Stimulated activated naive CD8-positive, alpha-beta T cell treated with anti-CD3 and anti-CD28 coated beads, Interleukin-15, Interleukin-2, amounts not matched to agents 100 U/mL and 50 U/mL, for 24 hours (primary cell): Measurements from ENCODE around the gene ABCF2.
A peak's percentile ranks its signal among the peaks of the same experiment; 100 is the strongest.

ENCODE experiments used
- ATAC-seq: fragments of 150-1000 bp; cut with Tn5 transposase; one replicate; pipeline ENCODE4 v1.10.0; 2021
- DNase-seq: peaks from one replicate; pipeline ENCODE4 v3.0.0; 2021

ABCF2 gene

GRCh38 chr7:151242159-151243044, 15.4 kb upstream of the ABCF2 start:
- no peak for DNase-seq
- ATAC-seq = no peak

DNA sequence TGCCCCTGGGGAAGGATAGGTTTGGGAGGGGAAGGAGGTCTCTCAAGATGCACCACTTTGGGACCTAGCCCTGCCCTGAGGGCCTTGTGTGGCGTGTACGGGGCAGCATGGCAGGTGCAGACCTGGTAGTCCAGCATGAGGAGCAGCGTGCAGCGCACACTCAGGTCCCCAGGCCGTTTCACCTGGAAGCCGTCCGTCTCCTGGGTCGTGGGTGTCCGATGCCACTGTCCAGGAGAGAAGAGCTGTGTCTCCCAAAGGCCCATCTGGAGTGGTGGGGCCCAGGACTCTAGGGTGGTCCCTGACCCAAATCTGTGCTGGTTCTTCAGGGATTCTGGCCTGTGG, 14.7 kb upstream of the ABCF2 start:
- no peak for ATAC-seq
- no peak for DNase-seq

DNA sequence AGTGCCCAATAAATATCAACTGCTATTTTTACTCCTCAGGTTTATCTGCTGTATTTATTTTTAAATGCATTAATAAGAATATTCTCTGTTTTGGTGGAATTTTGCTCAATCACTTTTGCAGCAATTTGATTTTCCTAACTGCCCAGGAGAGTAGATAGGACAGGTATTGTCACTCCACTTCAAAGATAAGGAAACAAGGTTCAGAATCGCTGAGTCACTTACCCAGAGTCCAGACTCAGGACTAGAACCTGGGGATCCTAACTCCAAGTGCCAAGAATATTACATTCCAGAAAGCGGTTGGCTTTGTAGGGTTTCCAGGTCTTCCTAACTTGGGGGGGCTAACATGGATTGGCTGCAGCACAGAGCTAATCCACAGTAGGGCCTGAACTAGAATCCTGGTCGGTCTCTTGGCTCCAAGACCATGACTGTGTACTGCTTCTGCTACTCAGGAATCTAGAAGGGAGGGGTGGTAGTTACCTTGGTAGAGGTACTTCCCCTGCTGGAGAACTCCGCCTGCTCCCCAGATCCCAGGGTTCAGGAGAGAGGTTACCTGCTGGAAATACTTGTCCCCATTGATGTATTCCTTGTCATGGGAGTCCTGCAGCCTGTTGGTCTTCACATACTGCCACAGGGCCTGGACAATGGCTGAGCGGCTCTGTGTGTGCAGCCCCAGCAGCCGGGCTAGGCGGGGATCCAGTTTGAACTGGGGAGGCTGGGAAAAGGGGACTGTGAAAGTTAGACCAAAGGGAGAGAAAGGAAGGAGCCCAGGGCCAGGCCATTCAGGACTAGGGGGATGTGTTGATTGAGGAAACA, 14.1 kb upstream of the ABCF2 start:
- ATAC-seq = no peak

GRCh38 chr7:151240536-151240935, 13.5 kb upstream of the ABCF2 start:
- DNase-seq (no peak), ATAC-seq (no peak)

More for the DNA sequence above, 14.1 kb upstream of the ABCF2 start:
- no peak for DNase-seq

DNA sequence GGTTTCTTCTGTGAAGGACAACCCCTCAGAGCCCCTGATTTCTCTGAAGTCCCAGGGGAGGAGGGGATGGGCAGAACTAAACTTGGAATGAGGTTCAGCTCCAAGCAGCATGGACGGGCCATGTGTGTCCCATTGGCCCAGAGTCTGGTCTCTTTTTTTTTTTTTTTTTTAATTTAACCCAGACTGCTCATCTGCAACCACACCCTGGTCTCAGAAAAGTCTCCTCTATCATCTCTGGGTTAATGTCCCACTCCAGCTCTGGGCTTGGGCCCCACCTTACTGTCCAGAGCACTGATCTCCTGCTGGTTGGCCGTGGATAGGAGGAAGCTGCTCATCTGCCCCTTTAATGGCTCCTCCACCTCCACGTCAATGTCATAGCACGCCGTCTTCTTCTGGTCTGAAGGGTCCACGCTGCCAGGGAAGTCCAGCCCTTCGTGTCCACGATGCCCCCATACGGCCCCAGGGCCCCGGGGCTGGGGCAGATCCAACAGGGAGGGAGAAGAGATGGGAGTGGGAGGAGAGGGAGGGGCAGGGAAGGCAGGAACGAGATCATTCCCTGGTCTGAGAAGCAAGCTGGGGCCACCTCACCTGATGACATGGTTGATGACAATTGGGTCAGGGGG, 12.9 kb upstream of the ABCF2 start:
- DNase-seq = no peak
- ATAC-seq = no peak

DNA sequence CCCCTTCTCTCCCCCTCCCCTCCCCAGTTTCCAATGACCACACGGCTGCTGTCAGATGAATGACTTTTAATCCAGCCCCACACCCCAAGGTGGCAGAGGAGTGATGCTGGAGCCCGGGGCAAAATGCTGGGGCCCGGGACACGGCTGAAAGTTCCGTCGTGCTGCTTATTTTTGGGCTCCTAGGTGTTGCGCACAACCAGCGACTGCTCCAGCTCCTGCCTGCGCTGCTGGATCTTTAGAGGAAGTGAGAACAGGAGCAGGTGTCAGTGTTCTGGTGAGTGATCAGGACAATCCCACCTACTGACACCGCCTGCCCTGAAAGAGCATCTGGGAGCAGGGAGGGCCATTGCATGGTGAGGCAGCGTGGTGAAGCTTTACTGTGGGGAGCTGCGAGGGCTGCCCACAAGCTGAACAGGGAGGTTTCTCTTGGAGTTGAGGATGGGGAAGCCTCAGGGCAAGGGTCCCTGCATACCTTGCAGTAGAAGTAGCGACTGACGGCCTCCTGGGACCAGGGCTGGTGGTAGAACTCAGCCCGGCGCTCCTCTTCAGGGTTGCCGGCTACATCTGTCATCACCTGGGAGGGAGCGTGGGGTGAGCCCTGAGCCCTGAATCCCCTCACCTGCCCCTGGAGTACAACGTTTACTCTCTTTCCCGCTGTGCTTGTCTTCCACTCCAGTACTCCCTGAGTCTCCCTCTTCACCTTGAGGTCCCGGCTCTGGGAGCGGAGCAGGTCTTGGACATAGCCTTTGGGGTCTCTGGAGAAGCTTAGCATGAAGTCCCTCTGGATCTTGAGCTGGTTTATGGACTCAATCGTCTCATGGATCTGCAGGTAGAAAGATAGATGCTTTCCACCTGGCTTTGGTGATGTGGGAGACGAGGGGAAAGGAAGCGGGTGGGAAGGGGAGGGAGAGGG, 12.2 kb upstream of the ABCF2 start:
- no peak for DNase-seq
- no peak for ATAC-seq

GRCh38 chr7:151238190-151238810, 11.3 kb upstream of the ABCF2 start:
- ATAC-seq (no peak), DNase-seq (no peak)

GRCh38 chr7:151237244-151238189, 10.5 kb upstream of the ABCF2 start:
- DNase-seq = no peak
- ATAC-seq = no peak

GRCh38 chr7:151236406-151236805, 9.4 kb upstream of the ABCF2 start:
- ATAC-seq = no peak
- DNase-seq = no peak

- DNase-seq = no peak
- no peak for ATAC-seq
These were observed 8.2 kb upstream of the ABCF2 start for GRCh38 chr7:151235091-151235787.

DNA sequence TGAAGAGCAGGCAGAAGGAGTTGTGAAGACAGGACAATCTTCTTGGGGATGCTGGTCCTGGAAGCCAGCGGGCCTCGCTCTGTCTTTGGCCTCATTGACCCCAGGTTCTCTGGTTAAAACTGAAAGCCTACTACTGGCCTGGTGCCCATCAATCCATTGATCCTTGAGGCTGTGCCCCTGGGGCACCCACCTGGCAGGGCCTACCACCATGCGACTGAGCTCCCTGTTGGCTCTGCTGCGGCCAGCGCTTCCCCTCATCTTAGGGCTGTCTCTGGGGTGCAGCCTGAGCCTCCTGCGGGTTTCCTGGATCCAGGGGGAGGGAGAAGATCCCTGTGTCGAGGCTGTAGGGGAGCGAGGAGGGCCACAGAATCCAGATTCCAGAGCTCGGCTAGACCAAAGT, 6.8 kb upstream of the ABCF2 start:
- ATAC-seq = no peak
- no peak for DNase-seq

DNA sequence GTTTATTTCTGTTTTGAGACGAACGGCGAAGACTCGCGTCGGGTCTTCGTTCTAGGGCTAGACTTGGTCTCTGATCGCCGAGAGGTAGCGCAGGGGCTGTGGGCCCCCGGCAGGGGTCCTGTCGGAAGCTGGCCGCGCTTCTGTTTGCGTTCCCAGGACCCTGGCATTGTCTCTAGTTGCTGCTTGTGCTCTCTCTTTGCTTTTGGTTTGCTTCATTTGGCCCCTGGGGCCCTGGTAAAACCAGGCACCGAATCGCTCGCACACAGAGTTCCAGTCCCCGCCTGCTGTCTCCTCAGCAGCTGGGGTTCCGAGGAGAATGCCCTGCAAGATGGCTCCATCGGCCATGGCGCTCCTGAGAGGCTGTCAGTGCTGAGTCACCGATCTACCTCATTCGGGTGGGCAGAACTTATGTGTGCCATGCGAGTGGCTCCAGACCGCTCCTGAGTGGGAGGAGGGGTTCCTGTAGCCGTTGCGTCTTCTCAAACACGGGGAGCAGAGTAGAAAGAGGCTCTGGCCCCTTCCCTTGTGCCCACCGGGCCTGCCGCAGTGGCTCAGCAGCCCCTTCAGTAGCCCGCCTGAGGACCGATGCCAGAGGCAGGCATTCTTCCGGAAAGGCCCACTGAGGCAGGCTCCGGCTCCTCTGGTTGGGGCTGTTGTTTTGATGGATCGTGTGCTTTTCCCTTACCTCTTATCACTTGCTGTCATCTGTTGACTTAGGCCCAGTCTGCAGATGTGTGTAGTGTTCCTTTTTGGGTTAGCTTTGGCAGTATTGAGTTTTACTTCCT, 6.1 kb upstream of the ABCF2 start:
- DNase-seq (peak; percentile 81), ATAC-seq (peak; percentile 86)

DNA sequence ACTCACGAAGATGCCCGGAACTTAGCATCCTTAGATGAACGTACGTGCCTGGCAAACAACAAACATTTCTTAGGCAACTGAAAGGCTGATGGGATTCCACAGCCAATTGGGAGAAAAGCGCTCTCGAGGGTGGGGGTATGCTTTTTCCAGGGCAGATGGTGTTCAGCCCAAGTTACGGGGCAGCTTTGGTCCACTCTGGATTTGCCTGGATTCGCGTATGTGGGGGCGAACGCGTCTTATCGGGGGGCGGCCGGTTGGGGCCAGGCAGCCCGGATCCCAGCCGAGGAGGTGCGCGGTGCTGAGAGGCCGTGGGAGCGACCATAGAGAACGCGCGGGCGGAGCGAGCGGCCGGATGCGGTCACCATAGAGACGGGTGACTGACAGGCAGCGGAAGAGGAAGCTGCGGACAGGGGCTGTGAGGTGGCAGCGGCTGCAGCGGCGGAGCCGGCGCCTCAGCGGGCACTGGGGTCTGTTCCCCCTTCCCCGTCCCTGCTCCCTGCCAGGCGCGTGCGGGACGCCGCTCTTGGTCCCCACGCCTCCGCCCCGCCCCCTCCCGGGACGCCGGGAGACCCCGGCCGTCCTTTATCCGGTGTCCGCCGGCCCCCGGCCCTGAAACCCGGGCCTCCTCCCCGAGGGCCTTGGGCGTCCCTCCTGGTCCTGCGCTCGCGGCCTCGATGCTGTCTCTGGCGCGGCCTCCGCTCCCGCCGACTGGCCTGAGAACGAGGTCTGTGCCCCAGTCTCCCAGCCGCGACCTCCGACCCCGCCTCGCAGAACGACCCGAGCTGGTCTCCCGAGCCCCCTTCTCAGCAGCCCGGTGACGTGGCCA, 5.3 kb upstream of the ABCF2 start, which contains the start of gene CHPF2:
Gene CHPF2 (plus strand): TSS at position 393 of the 826 bp plus-strand sequence. CDS start 1,529 bp downstream, outside the sequence.
- DNase-seq (peak; percentile 94), ATAC-seq (peak; percentile 93)

- ATAC-seq = no peak
- no peak for DNase-seq
These were observed 4.1 kb upstream of the ABCF2 start for GRCh38 chr7:151231080-151231479.

DNA sequence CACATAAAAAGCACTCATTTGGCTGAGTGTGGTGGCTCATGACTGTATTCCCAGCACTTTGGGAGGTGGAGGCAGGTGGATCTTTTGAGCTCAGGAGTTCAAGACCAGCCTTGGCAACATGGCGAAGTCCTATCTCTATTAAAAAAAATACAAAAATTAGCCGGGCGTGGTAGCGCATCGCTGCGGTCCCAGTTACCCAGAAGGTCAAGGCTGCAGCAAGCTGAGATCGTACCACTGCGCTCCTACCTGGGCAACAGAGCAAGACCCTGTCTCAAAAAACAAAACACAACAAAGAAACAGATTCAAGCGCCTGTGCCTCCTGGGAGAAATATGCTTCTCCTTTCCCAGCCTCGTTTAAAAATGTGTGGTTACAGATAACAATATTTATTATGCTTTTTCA, 2.2 kb upstream of the ABCF2 start:
- no peak for ATAC-seq
- no peak for DNase-seq

GRCh38 chr7:151228024-151228866, 1.2 kb upstream of the ABCF2 start:
- ATAC-seq (no peak), DNase-seq (no peak)

DNA sequence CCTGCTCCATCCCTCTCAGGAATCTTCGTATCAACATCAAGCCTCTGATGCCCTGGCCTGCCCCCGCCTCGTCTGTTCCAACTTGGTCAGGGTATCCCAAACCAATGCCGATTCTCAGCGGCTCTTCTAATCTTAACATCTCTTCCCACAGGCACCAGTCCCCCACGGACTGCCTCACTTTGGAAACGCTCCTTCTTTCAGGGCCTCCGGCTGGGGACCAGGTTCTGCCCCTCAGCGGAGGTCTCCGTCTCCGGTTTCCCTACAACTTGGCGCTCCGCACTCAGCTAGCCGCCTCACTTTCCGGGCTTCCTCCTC, 488 bp downstream of the ABCF2 start:
- DNase-seq (no peak), ATAC-seq (no peak)
